ENCODE measurements around the gene UPK1A.
"Not testable (repeated sequence)": the region's sequence is repeated elsewhere in the genome, so short reads cannot be mapped to it uniquely, and the experiment has no call there.

Gene UPK1A

GRCh38 chr19:35722461-35722860, 56.1 kb downstream of the UPK1A start:
- TF ChIP-seq CTCF (IDR thresholded peaks at IDR 0.05; ENCODE audit: low read depth, low read length, missing control alignments) = no peak
- Histone ChIP-seq H3K27me3 (replicated peaks) (no peaks in the 10 kb centered on the region), H3K4me3 (ENCODE audit: low read depth, low read length) (no peak overlapping the region), H3K36me3 (replicated peaks) (peaks cover 59% of the 10 kb centered on the region), H3K27ac (no peak overlapping the region)
- in situ Hi-C loops (cut with HindIII; ENCODE audit: low pct_ligation_motif_present, low sequenced_read_pairs) = no loop called here
- DNase-seq = no peak

GRCh38 chr19:35722897-35723296, 56.6 kb downstream of the UPK1A start:
- TF ChIP-seq CTCF (IDR thresholded peaks at IDR 0.05; ENCODE audit: low read depth, low read length, missing control alignments) = no peak
- in situ Hi-C loops (cut with HindIII; ENCODE audit: low pct_ligation_motif_present, low sequenced_read_pairs) = no loop called here
- H3K36me3 ChIP-seq (replicated peaks) = peaks cover 63% of the 10 kb centered on the region
- no peak overlapping the region for H3K4me3 ChIP-seq (ENCODE audit: low read depth, low read length)
- no peak for DNase-seq
- H3K27ac ChIP-seq = no peak overlapping the region
- H3K27me3 ChIP-seq (replicated peaks) = no peaks in the 10 kb centered on the region

DNA sequence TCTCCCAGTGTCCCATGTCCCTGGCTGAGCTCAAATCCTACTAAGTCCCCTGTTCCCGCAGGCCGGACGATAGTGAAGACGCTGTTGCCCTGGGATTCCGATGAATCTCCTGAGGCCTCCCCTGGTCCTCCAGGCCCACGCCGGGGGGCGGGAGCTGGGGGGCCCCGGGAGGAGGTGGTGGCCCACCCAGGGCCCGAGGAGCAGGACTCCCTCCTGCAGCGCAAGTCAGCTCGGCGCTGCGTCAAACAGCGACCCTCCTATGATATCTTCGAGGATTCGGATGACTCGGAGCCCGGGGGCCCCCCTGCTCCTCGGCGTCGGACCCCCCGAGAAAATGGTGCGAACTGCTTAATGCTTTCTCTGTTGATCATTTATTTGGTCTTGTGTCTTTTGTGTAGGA, 57.4 kb downstream of the UPK1A start:
- in situ Hi-C loops (cut with HindIII; ENCODE audit: low pct_ligation_motif_present, low sequenced_read_pairs) = no loop called here
- H3K27me3 ChIP-seq (replicated peaks) = no peaks in the 10 kb centered on the region
- no peak overlapping the region for H3K4me3 ChIP-seq (ENCODE audit: low read depth, low read length)
- TF ChIP-seq CTCF (IDR thresholded peaks at IDR 0.05; ENCODE audit: low read depth, low read length, missing control alignments) = no peak
- no peak for DNase-seq
- H3K36me3 ChIP-seq (replicated peaks) = peaks cover 71% of the 10 kb centered on the region
- no peak overlapping the region for H3K27ac ChIP-seq

DNA sequence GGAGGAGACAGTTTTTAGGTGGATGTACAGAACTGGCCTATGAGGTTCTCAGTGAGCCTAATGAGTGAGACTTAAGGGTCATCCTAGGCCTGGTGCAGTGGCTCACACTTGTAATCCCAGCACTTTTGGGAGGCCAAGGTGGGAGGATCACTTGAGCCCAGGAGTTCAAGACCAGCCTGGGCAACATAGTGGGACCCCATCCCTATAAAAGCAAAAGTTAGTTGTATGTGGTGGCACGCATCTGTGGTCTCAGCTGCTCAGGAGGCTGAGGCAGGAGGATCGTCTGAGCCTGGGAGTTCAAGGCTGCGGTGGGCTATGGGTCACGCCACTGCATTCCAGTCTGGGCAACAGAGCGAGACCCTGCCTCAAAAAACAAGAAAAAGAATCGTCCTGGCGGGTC, 57.8 kb downstream of the UPK1A start:
- not testable (repeated sequence) for H3K27ac ChIP-seq; DNase-seq; H3K4me3 ChIP-seq (ENCODE audit: low read depth, low read length)

DNA sequence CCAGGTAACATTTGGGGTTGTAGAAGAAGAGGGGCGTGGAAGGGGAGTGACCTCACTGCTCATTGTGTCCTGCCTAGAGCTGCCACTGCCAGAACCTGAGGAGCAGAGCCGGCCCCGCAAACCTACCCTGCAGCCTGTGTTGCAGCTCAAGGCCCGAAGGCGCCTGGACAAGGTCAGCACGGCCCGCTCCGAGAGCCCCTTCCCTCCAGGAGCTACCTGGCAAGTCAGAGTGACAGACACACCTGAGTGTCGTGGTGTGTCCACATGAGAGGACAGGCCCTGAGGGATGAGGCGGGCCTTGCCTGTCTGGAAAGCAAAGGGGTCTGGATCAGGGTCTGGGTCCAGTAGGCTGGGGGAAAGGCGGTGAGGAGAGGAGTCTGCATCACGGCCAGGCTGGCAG, 58.2 kb downstream of the UPK1A start:
- Histone ChIP-seq H3K36me3 (replicated peaks) (peaks cover 80% of the 10 kb centered on the region), H3K27me3 (replicated peaks) (no peaks in the 10 kb centered on the region), H3K4me3 (ENCODE audit: low read depth, low read length) (no peak overlapping the region), H3K27ac (no peak overlapping the region)
- no peak for DNase-seq
- in situ Hi-C loops (cut with HindIII; ENCODE audit: low pct_ligation_motif_present, low sequenced_read_pairs) = no loop called here
- no peak for TF ChIP-seq CTCF (IDR thresholded peaks at IDR 0.05; ENCODE audit: low read depth, low read length, missing control alignments)

More for the DNA sequence above, 57.8 kb downstream of the UPK1A start:
- peaks cover 76% of the 10 kb centered on the region for H3K36me3 ChIP-seq (replicated peaks)
- H3K27me3 ChIP-seq (replicated peaks); in situ Hi-C loops (cut with HindIII; ENCODE audit: low pct_ligation_motif_present, low sequenced_read_pairs): not testable (repeated sequence)

DNA sequence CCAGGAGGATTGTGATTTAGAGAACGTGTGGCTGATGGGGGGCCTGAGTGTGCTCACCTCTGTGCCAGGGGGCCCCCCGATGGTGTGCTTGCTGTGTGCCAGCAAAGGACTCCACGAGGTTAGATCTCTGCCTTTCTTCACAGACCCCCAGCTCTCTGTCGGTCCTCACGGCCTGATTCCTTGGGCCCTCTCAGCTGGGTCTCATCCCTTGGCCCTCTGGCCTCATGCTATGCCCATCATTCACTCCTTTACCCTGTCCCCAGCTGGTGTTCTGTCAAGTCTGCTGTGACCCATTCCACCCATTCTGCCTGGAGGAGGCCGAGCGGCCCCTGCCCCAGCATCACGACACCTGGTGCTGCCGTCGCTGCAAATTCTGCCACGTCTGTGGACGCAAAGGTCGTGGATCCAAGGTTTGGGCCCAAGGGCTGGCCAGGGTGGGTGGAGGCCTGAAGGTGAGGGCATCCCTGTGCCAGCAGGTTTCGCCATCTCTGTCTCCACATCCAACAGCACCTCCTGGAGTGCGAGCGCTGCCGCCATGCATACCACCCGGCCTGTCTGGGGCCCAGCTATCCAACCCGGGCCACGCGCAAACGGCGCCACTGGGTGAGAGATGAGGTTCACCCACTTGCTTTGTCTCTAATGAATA, 59.0 kb downstream of the UPK1A start:
- no peak for DNase-seq
- in situ Hi-C loops (cut with HindIII; ENCODE audit: low pct_ligation_motif_present, low sequenced_read_pairs) = no loop called here

More for the DNA sequence above, 59.0 kb downstream of the UPK1A start:
- Histone ChIP-seq H3K27ac (no peak overlapping the region), H3K27me3 (replicated peaks) (no peaks in the 10 kb centered on the region), H3K36me3 (replicated peaks) (peaks cover 82% of the 10 kb centered on the region), H3K4me3 (ENCODE audit: low read depth, low read length) (no peak overlapping the region)
- no peak for TF ChIP-seq CTCF (IDR thresholded peaks at IDR 0.05; ENCODE audit: low read depth, low read length, missing control alignments)

All from brain microvascular endothelial cell (primary cell).